Natural killer cell (primary cell): Measurements from ENCODE around the gene AJAP1. TPM values are rescaled to one million over a fixed set of nuclear protein-coding genes. Genes with fewer than 3 reads are reported as not detected.

Source experiments
- ATAC-seq, 3 donors: fragments of 150-1000 bp in 2 of 3; fragments of 200-7000 bp in 1 of 3; cut with Tn5 transposase; 1 replicate in 1 of 3; 2 replicates in 2 of 3; pipeline ENCODE4 v1.10.0; 2021; ENCODE audit warnings: mild to moderate bottlenecking in 2 of 3, moderate library complexity in 2 of 3
- DNase-seq, 2 donors: peaks; one replicate each; pipeline versions ENCODE4 v3.0.0 to v3.0.0-alpha.2; 2013 to 2021; ENCODE audit warnings: mixed read lengths in 1 of 2
- H3K27ac ChIP-seq: one replicate; pipeline ENCODE4 v1.5.1; 2013; ENCODE audit warnings: mild to moderate bottlenecking, low read length
- H3K27me3 ChIP-seq: one replicate; pipeline ENCODE4 v1.6.1; 2013; ENCODE audit warnings: low read length; ENCODE audit not compliant: control insufficient read depth, insufficient read depth
- H3K36me3 ChIP-seq: one replicate; pipeline ENCODE4 v1.6.1; 2013; ENCODE audit warnings: low read length; ENCODE audit not compliant: control insufficient read depth, insufficient read depth
- H3K4me1 ChIP-seq: one replicate; pipeline ENCODE4 v1.6.1; 2013; ENCODE audit warnings: low read length; ENCODE audit not compliant: control insufficient read depth, insufficient read depth
- H3K4me3 ChIP-seq: one replicate; pipeline ENCODE4 v1.5.1; 2013; ENCODE audit warnings: low read length
- H3K9me3 ChIP-seq: one replicate; pipeline ENCODE4 v1.6.1; 2013; ENCODE audit warnings: low read length; ENCODE audit not compliant: control insufficient read depth, insufficient read depth
- H3K27ac Mint-ChIP-seq, 2 donors: one replicate each; pipeline ENCODE4 v1.8.0; 2022; ENCODE audit warnings: mild to moderate bottlenecking in 2 of 2, mixed read lengths in 2 of 2, moderate library complexity in 1 of 2
- H3K27me3 Mint-ChIP-seq, 2 donors: one replicate each; pipeline ENCODE4 v1.8.0; 2022; ENCODE audit warnings: low read depth in 2 of 2, mixed read lengths in 2 of 2
- H3K36me3 Mint-ChIP-seq: one replicate; pipeline ENCODE4 v1.8.0; 2022; ENCODE audit warnings: mixed read lengths
- H3K4me1 Mint-ChIP-seq, 2 donors: one replicate each; pipeline ENCODE4 v1.8.0; 2022; ENCODE audit warnings: mixed read lengths in 2 of 2
- H3K4me3 Mint-ChIP-seq: one replicate; pipeline ENCODE4 v1.8.0; 2022; ENCODE audit warnings: mild to moderate bottlenecking, moderate library complexity, mixed read lengths
- H3K9me3 Mint-ChIP-seq, 2 donors: one replicate each; pipeline ENCODE4 v1.8.0; 2022; ENCODE audit warnings: mixed read lengths in 2 of 2
- CTCF ChIP-seq: fragments of 200-600 bp; IDR thresholded peaks from one replicate; pipeline ENCODE4 v1.8.0; 2022; ENCODE audit warnings: antibody characterized with exemption
- WGBS: methylation state at CpG from one replicate; pipeline ENCODE4 v1.1.7; 2013; ENCODE audit warnings: missing lambda C conversion rate; ENCODE audit not compliant: insufficient coverage; 5-methylcytosine and 5-hydroxymethylcytosine counted together
- intact Hi-C: fragments of 100-400 bp; cut with micrococcal nuclease; formaldehyde crosslinking; loops from one replicate; pipeline ENCODE4 v1.14.2; 2022
- total RNA-seq, 4 donors: library from RNA; stranded (reverse); fragments of 120-200 nt in 1 of 4; gene quantifications; one replicate each; pipeline versions ENCODE4 v1.2.3 to v1.2.4, GENCODE V29; 2013 to 2022

Gene AJAP1
- total RNA-seq, 3 donors from 2014 or later (not counting 1 experiment from before 2014, with no cell fraction given) = not detected

GRCh38 chr1:4703646-4704045 lies 49.2 kb downstream of the AJAP1 start:
- 68% methylated on average over 6 of the region's 6 CpGs for WGBS
- Mint-ChIP-seq H3K4me3 (no peak overlapping the region), H3K27ac (no peak overlapping the region), H3K9me3 (no peaks in the 10 kb centered on the region), H3K4me1 (no peaks in the 10 kb centered on the region), H3K27me3 (peaks cover 0 to 2% of the 10 kb centered on the region in 2 donors), H3K36me3 (no peaks in the 10 kb centered on the region)
- ATAC-seq = no peak
- DNase-seq = no peak
- no peaks in the 10 kb centered on the region for H3K27me3 ChIP-seq
- no peaks in the 10 kb centered on the region for H3K36me3 ChIP-seq
- H3K4me1 ChIP-seq = no peaks in the 10 kb centered on the region
- H3K27ac ChIP-seq = no peak overlapping the region
- no peak for TF ChIP-seq CTCF
- intact Hi-C loops = no loop called here
- no peak overlapping the region for H3K4me3 ChIP-seq
- no peaks in the 10 kb centered on the region for H3K9me3 ChIP-seq

GRCh38 chr1:4708840-4709507 lies 54.6 kb downstream of the AJAP1 start:
- peaks cover 0 to 11% of the 10 kb centered on the region in 2 donors for H3K27me3 Mint-ChIP-seq
- Histone ChIP-seq H3K27me3 (no peaks in the 10 kb centered on the region), H3K9me3 (no peaks in the 10 kb centered on the region), H3K4me3 (no peak overlapping the region), H3K4me1 (no peaks in the 10 kb centered on the region), H3K36me3 (no peaks in the 10 kb centered on the region), H3K27ac (no peak overlapping the region)
- no peaks in the 10 kb centered on the region for H3K36me3 Mint-ChIP-seq
- ATAC-seq (no peak), DNase-seq (no peak)
- WGBS = 63% methylated on average over 5 of the region's 5 CpGs
- H3K4me1 Mint-ChIP-seq = peaks cover 0 to 3% of the 10 kb centered on the region in 2 donors
- TF ChIP-seq CTCF = no peak
- H3K27ac Mint-ChIP-seq = no peak overlapping the region
- no peak overlapping the region for H3K4me3 Mint-ChIP-seq
- intact Hi-C loops = no loop called here
- no peaks in the 10 kb centered on the region for H3K9me3 Mint-ChIP-seq

GRCh38 chr1:4709641-4710040 lies 55.2 kb downstream of the AJAP1 start:
- H3K27me3 ChIP-seq = no peaks in the 10 kb centered on the region
- H3K4me1 Mint-ChIP-seq = peaks cover 0 to 3% of the 10 kb centered on the region in 2 donors
- H3K27ac ChIP-seq = no peak overlapping the region
- H3K27ac Mint-ChIP-seq = no peak overlapping the region
- H3K4me3 Mint-ChIP-seq = no peak overlapping the region
- no peak for TF ChIP-seq CTCF
- 80% methylated on average over 5 of the region's 5 CpGs for WGBS
- no peak for DNase-seq
- no peaks in the 10 kb centered on the region for H3K36me3 ChIP-seq
- ATAC-seq = no peak
- peaks cover 0 to 11% of the 10 kb centered on the region in 2 donors for H3K27me3 Mint-ChIP-seq
- H3K4me1 ChIP-seq = no peaks in the 10 kb centered on the region
- intact Hi-C loops = no loop called here
- H3K9me3 ChIP-seq = no peaks in the 10 kb centered on the region
- no peaks in the 10 kb centered on the region for H3K9me3 Mint-ChIP-seq
- no peak overlapping the region for H3K4me3 ChIP-seq
- H3K36me3 Mint-ChIP-seq = no peaks in the 10 kb centered on the region
